ENCODE data around the gene C1orf232. TPM values are rescaled to one million over a fixed set of nuclear protein-coding genes. Genes with fewer than 3 reads are reported as not detected.

Gene C1orf232
- polyA plus RNA-seq, 3 donors = 0.45 TPM; not detected in 2

DNA sequence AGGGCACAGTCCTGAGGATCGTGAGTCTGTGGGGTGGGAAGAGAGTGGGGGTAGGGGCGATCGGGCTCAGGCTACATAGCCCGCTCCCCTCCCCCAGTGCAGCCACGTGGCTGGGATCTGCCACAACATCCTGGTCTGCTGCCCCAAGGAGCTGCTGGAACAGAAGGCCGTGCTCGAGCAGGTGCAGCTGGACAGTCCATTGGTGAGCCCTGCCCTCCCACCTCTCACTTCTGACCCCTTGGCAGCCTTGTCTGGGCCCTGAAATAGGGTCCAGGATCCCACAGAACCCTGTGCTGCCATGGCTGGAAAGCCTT, 13.6 kb upstream of the C1orf232 start:
- DNase-seq (ENCODE audit: extremely low read depth in 1 of 11, low read depth in 9 of 11, low spot score in 4 of 11) = no peak

DNA sequence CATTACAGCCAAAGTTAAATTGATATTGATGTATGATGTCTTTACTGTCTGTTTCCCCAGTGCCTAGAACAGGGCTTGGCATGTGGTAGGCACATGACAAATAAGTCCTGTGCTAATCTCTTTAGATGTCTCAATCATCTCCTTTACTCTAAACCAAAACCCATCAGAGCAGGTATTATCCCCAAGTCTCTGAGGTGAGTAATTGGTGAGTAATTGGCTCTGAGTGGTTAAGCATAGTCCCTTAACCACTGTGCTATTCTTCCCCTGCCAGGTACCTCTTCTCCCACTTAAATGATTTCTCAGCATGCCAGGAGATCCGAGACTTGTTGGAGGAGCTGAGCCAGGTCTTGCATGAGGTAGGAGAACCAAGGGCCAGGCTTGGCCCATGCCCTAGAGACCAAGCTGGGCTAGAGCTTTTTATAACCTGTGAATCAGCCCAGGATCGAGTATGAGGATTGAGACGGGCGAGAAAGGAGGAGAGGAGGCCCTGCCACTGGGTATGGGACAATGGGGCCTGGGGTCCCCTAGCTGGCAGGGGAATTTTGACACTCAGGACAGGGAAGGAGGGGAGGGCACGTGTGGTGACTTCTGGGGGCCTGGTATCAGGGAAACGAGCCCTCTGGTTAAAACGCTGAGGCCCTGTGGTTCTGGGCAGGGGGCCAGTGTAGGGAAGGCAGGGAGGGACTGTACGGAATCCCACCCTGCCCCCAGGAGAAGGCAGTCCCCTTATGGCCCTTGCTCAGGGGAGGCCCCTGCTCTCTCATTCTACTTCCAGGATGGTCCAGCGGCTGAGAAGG, 13.0 kb upstream of the C1orf232 start:
- DNase-seq (ENCODE audit: extremely low read depth in 1 of 11, low read depth in 9 of 11, low spot score in 4 of 11) = no peak

DNA sequence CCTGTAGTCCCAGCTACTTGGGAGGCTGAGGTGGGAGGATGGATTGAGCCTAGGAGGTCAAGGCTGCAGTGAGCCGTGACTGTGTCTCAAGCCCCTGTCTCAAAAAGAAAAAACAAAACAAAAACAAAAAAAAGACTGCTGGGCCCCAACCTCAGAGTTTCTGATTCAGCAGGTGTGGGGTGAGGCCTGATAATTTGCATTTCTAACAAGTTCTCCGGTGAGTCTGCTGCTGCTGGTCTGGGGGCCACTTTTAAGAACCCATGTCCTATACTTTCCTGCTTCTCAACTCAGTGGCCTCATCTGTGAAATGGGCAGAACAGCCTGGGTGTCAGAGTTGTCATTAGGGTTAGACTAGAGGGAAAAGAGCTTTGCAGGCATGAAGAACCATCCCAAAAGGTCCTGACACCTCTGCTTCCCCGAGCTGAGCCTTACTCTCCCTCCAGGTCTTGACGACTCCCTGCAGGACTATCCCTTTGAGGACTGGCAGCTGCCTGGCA, 11.3 kb upstream of the C1orf232 start:
- DNase-seq (ENCODE audit: extremely low read depth in 1 of 11, low read depth in 9 of 11, low spot score in 4 of 11) = no peak

GRCh38 chr1:26177182-26177684, 8.5 kb upstream of the C1orf232 start, which contains the start of gene CNKSR1:
Gene CNKSR1, plus strand, starts transcription at chr1:26177491. Its CDS starts 57 bp downstream, at chr1:26177548.
- no peak for DNase-seq (ENCODE audit: extremely low read depth in 1 of 11, low read depth in 9 of 11, low spot score in 4 of 11)

GRCh38 chr1:26175346-26175745, 6.6 kb upstream of the C1orf232 start:
- DNase-seq (ENCODE audit: extremely low read depth in 1 of 11, low read depth in 9 of 11, low spot score in 4 of 11) = no peak

DNA sequence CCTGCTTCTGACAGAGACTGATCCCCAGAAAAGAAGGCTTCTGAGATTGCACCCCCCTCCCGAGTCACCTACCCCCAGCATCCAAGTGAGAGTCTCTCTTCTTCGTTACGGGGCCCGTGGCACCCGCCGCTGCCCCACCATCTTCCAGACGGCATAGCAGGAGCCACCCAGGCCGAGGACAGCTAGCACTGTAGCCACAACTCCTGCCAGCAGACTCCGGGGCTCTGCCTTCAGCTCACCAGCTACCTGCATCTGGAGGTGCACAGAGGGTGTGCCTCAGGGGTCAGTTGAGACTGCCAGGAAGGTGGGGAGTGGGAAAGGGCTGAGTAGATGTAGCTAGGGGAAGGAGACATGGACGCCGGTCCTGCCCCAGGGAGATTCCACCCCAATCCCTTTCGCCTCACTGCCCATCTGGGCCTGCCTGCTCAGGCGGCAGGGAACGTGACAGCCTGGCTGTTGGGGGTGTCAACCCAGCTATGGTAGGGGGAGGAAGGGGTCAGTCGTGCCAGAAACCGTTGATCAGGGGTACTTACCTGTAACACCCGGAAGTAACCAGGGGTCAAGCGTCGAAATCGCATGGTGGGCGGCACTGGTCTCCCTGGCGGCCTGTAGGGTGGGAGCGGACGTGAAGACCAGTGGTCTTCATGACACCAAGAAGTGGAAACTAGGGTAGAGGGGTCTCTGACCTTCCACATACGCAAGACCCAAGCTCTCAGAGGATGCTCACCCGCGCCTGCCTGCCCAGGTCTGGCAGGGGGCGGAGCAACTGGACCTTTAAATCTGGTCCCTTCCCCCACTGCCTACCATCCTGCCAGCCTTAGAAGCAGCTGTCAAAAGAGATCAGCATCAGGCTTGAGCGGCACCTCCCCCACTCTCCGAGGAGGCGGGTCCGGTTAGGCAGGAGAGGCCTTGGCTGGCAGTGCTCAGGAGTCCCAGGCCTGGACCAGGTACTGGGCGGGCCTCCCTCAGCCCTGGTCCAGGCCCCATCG, 2.6 kb upstream of the C1orf232 start, which contains the start of gene ZNF593OS:
ZNF593OS (minus strand) TSS at position 749 of the 989 bp plus-strand sequence; CDS start at position 578, 171 bp downstream.
- no peak for DNase-seq (ENCODE audit: extremely low read depth in 1 of 11, low read depth in 9 of 11, low spot score in 4 of 11)

DNA sequence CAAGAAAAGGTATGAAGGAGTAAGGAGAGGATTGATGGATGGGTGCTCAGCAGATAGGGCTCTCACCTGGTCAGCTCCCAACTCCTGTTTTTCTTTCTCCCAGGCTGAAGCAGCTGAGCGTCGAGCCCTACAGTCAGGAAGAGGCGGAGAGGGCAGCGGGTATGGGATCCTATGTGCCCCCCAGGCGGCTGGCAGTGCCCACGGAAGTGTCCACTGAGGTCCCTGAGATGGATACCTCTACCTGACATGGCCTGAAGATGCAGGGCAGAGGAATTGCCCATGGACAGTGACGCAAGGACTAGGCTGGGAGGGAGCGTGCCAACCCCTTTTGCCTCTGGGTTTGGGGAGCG, 1.7 kb upstream of the C1orf232 start:
- DNase-seq (ENCODE audit: extremely low read depth in 1 of 11, low read depth in 9 of 11, low spot score in 4 of 11) = no peak

DNA sequence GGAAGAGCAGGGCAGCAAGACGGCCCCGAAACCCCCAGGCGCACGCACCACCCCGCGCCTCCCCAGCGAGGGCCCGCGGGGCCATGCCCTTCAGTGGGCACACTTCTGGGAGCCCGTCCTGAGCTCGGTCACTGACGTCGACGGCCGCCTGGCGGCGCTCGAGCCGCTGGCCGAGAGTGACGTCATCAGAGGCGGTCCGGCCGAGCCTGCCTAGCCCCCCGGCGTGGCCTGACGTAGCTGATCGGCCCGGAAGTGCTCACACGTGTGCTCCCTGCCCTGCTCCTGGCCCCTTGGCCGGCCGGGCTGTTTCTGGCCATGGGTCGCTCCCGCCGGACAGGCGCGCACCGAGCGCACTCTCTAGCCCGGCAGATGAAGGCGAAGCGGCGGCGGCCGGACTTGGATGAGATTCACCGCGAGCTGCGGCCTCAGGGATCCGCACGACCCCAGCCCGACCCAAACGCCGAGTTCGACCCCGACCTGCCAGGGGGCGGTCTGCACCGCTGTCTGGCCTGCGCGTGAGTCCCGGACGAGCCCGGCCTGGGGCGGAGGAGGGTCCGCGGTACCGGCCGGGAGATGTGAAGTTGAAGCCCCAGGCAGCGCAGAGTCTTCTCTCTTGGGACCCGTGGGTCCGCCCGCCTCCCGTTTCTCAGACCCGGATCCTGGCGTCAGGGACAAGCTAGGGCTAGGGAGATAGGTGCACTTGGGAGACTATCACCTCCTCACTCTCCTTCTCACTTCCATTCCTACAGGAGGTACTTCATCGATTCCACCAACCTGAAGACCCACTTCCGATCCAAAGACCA, 1.1 kb upstream of the C1orf232 start, which contains the start of gene ZNF593:
ZNF593 (plus strand) TSS at position 240 of the 803 bp plus-strand sequence; CDS start at position 316, 76 bp downstream.
- DNase-seq (ENCODE audit: extremely low read depth in 1 of 11, low read depth in 9 of 11, low spot score in 4 of 11) = peak in 10 of 11 donors; percentile 77 to 89 (median 86)

- DNase-seq (ENCODE audit: extremely low read depth in 1 of 11, low read depth in 9 of 11, low spot score in 4 of 11) = no peak
Observed at GRCh38 chr1:26169198-26169554, 413 bp upstream of the C1orf232 start.

- no peak for DNase-seq (ENCODE audit: extremely low read depth in 1 of 11, low read depth in 9 of 11, low spot score in 4 of 11)
Observed at GRCh38 chr1:26166719-26167281, 2.0 kb downstream of the C1orf232 start.

DNA sequence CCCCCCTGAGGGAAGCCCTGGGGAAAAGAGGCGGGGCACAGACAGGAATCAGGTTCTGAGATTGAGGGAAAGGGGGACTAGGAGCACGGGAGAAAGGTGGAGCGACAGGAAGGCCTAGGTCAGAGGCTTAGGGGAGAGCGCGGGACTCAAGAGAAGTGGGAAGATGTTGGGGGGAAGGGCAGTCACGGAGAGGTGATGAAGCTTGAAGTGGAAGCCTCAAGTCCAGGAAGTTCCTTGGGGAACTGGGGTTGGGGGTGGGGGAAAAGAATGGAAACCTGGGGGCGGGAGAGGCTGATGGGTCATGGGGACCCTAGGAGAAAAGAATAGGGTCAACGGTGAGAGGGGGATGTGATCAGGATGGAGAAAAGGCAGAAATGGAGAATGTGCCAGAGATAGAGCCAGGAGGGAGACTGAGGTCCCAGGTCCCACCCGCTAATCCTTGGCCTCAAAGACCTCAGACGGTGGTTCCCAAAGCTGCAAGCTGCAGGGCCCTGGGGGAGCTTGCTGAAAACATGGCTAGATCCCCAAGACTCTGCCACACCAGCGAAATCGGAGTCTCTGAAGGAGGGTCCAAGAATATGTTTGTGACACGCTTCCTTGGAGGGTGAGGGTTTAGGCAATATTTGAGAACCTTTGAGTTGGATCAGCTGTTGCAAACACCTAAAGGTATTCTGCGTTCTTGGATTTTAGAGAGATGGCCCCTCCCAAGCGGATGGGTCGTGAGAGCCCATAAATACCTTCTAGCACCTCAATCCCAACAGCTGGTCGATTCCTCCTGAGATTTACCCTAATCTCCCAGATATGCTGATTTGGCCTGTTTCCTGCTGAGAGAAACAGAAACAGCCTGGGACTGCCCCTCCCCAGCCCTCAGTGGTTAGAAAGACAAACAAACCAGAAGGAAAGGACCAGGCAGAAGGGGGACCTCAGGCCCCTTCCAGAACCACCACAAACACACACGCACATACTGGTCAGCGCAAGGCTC, 3.6 kb downstream of the C1orf232 start:
- DNase-seq (ENCODE audit: extremely low read depth in 1 of 11, low read depth in 9 of 11, low spot score in 4 of 11) = no peak

DNA sequence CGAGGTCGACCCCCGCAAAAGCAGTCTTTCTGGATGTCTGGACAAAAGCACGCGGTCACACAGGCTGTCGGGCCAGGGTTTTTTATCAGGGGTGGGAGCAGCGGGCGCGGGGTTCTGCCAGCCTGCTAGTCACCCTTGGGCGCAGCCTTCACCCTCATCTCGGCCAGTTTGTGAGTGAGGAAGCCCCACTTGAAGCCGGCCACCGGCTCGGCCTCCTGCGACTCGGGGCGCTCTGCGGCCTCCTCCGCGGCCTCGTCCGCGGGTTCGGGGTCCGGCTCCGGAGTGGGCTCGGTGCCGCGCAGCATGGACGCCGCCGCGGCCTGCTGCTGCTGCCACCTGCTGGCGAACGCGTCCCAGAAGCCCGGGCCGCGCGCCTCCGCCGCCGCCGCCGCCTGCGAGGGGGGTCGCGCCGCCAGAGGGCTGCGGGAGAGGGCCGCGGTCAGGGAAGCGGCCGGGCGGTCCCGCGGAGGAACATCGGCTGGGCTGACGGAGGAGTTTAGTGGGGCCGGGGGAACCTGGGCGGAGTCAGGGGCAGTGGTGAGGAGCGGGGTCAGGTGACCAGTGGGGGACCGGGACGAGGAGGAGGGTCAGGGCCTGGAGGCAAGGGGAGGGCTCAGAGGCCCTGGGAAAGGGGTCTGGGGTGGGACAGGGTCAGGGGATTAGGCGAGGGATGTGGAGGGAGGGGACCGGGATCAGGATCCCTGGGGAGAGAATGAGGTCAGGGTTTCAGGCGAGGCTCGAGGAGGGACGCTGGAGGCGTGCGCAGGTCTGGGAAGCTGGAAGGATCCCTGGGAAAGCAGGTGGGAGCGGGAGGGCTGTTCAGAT, 4.5 kb downstream of the C1orf232 start:
- peak in 2 of 11 donors; percentile 47 to 71 for DNase-seq (ENCODE audit: extremely low read depth in 1 of 11, low read depth in 9 of 11, low spot score in 4 of 11)

DNA sequence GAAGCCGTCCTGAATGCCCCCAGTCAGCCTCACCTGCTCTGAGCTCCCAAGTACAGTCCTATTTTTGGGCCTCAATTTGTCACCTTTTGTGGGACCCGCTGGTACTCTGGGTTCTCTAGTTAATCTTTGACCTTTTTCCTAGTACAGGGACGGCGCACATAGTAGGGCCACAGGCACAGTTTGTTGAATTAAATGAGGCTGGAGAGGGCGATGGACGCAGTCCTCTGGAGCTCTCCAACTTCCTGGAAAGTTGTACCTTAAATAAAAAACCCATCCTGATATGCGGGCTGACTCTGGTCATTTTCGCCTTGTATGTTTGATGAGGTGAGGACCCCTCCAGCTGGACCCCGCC, 5.1 kb downstream of the C1orf232 start:
- no peak for DNase-seq (ENCODE audit: extremely low read depth in 1 of 11, low read depth in 9 of 11, low spot score in 4 of 11)

- no peak for DNase-seq (ENCODE audit: extremely low read depth in 1 of 11, low read depth in 9 of 11, low spot score in 4 of 11)
Observed at GRCh38 chr1:26162220-26162709, 6.5 kb downstream of the C1orf232 start.

- peak in 1 of 11 donors; percentile 58 for DNase-seq (ENCODE audit: extremely low read depth in 1 of 11, low read depth in 9 of 11, low spot score in 4 of 11)
Observed at GRCh38 chr1:26161415-26162219, 7.1 kb downstream of the C1orf232 start.

Measured in renal cortex interstitium (tissue), 11 donors.